Neuronal stem cell (in vitro differentiated cells): ENCODE data around the gene BICDL1.
A peak's percentile ranks its signal among the peaks of the same experiment; 100 is the strongest.

Source experiments
- DNase-seq: peaks from one replicate; pipeline ENCODE4 v3.0.0-alpha.2; 2013; ENCODE audit warnings: low spot score
- H2AFZ ChIP-seq: one replicate; pipeline ENCODE4 v1.6.1; 2013; ENCODE audit warnings: mild to moderate bottlenecking, low read length, inconsistent platforms
- H2AK5ac ChIP-seq: 2 replicates; pipeline ENCODE4 v1.6.1; 2013; ENCODE audit warnings: low read depth, mild to moderate bottlenecking, inconsistent platforms, low read length, moderate library complexity, mixed read lengths
- H2BK120ac ChIP-seq: 2 replicates; pipeline ENCODE4 v1.6.1; 2013; ENCODE audit warnings: low read depth, mild to moderate bottlenecking, inconsistent platforms, low read length, moderate library complexity, mixed read lengths
- H2BK12ac ChIP-seq: one replicate; pipeline ENCODE4 v1.6.1; 2013; ENCODE audit warnings: low read length, inconsistent platforms
- H2BK15ac ChIP-seq: 2 replicates; pipeline ENCODE4 v1.6.1; 2013; ENCODE audit warnings: mild to moderate bottlenecking, low read length, inconsistent platforms, mixed read lengths
- H2BK5ac ChIP-seq: one replicate; pipeline ENCODE4 v1.6.1; 2013; ENCODE audit warnings: inconsistent platforms, mild to moderate bottlenecking, low read length, moderate library complexity
- H3K14ac ChIP-seq: one replicate; pipeline ENCODE4 v1.6.1; 2013; ENCODE audit warnings: low read length, inconsistent platforms
- H3K18ac ChIP-seq: 2 replicates; pipeline ENCODE4 v1.6.1; 2013; ENCODE audit warnings: low read length, inconsistent platforms
- H3K23ac ChIP-seq: 2 replicates; pipeline ENCODE4 v1.6.1; 2013; ENCODE audit warnings: low read depth, mild to moderate bottlenecking, mixed read lengths, low read length, inconsistent platforms; ENCODE audit not compliant: poor library complexity
- H3K27ac ChIP-seq: replicated peaks from 3 replicates; pipeline ENCODE4 v1.5.1; 2013; ENCODE audit warnings: low read length, inconsistent platforms
- H3K27me3 ChIP-seq, 3 experiments: 2 replicates each; pipeline ENCODE4 v1.6.1; 2013; ENCODE audit warnings: low read length in 3 of 3, mild to moderate bottlenecking in 2 of 3, inconsistent platforms in 1 of 3, low read depth in 1 of 3, mixed read lengths in 1 of 3, moderate library complexity in 1 of 3; ENCODE audit not compliant: control insufficient read depth in 3 of 3, insufficient read depth in 3 of 3
- H3K36me3 ChIP-seq, 2 donors: replicated peaks in 1 of 2; 2 replicates each; pipeline ENCODE4 v1.6.1; 2013; ENCODE audit warnings: low read length in 2 of 2; ENCODE audit not compliant: control insufficient read depth in 2 of 2, insufficient read depth in 2 of 2
- H3K4ac ChIP-seq: 2 replicates; pipeline ENCODE4 v1.6.1; 2013; ENCODE audit warnings: inconsistent platforms, mild to moderate bottlenecking, low read length, moderate library complexity
- H3K4me1 ChIP-seq, 2 donors: 1 replicate in 1 of 2; 2 replicates in 1 of 2; pipeline ENCODE4 v1.6.1; 2013; ENCODE audit warnings: low read length in 2 of 2, low read depth in 1 of 2; ENCODE audit not compliant: control insufficient read depth in 2 of 2, insufficient read depth in 1 of 2
- H3K4me2 ChIP-seq: one replicate; pipeline ENCODE4 v1.6.1; 2013; ENCODE audit warnings: mild to moderate bottlenecking, low read length, inconsistent platforms; ENCODE audit not compliant: insufficient read depth, poor library complexity, severe bottlenecking
- H3K4me3 ChIP-seq, 2 donors: 2 replicates each; pipeline ENCODE4 v1.5.1; 2013; ENCODE audit warnings: low read length in 2 of 2, mild to moderate bottlenecking in 2 of 2, inconsistent platforms in 1 of 2, moderate library complexity in 1 of 2
- H3K79me1 ChIP-seq: one replicate; pipeline ENCODE4 v1.6.1; 2013; ENCODE audit warnings: low read depth, mild to moderate bottlenecking, inconsistent platforms, low read length, moderate library complexity
- H3K9ac ChIP-seq: one replicate; pipeline ENCODE4 v1.6.1; 2013; ENCODE audit warnings: mild to moderate bottlenecking, low read depth, low read length, inconsistent platforms; ENCODE audit not compliant: poor library complexity
- H3K9me3 ChIP-seq, 2 donors: replicated peaks in 1 of 2; 2 replicates each; pipeline versions ENCODE3 to v1.6.1; 2013; ENCODE audit warnings: low read length in 2 of 2, mild to moderate bottlenecking in 2 of 2, inconsistent platforms in 1 of 2, low read depth in 1 of 2, mixed read lengths in 1 of 2, moderate library complexity in 1 of 2; ENCODE audit not compliant: control insufficient read depth in 2 of 2, insufficient read depth in 1 of 2
- H4K8ac ChIP-seq: one replicate; pipeline ENCODE4 v1.6.1; 2013; ENCODE audit warnings: low read depth, mild to moderate bottlenecking, inconsistent platforms, low read length, moderate library complexity
- H4K91ac ChIP-seq: one replicate; pipeline ENCODE4 v1.6.1; 2013; ENCODE audit warnings: low read length, low read depth, mild to moderate bottlenecking, inconsistent platforms; ENCODE audit not compliant: poor library complexity
- WGBS, 2 donors: extraction: QIAGEN DNeasy Blood & Tissue Kit; methylation state at CpG; one replicate each; pipeline ENCODE4 v1.1.7; 2013; ENCODE audit warnings: missing lambda C conversion rate in 2 of 2, mixed read lengths in 1 of 2; ENCODE audit not compliant: insufficient read length in 2 of 2, insufficient replicate concordance in 1 of 2; ENCODE audit errors: extremely low coverage in 2 of 2; 5-methylcytosine and 5-hydroxymethylcytosine counted together

Gene BICDL1

GRCh38 chr12:120139958-120140357 is 150.9 kb downstream of the BICDL1 start:
- Histone ChIP-seq H2AFZ (no peak overlapping the region), H3K27ac (no peak overlapping the region), H2BK15ac (no peak overlapping the region), H2BK12ac (no peak overlapping the region), H3K36me3 (peaks cover 70 to 96% of the 10 kb centered on the region in 2 donors), H3K4me1 (no peaks in the 10 kb centered on the region), H3K4me2 (no peak overlapping the region), H3K79me1 (peaks cover 6% of the 10 kb centered on the region), H3K18ac (no peak overlapping the region), H3K27me3 (no peaks in the 10 kb centered on the region), H3K23ac (no peak overlapping the region), H4K91ac (no peak overlapping the region), H3K4ac (no peak overlapping the region), H2BK120ac (no peak overlapping the region), H3K9me3 (no peaks in the 10 kb centered on the region), H3K9ac (no peak overlapping the region), H3K4me3 (no peak overlapping the region), H2BK5ac (no peak overlapping the region), H2AK5ac (no peak overlapping the region), H4K8ac (no peak overlapping the region), H3K14ac (no peak overlapping the region)
- DNase-seq: no peak
- WGBS, 2 donors: no CpG with 5 or more reads among the region's 5 CpGs

GRCh38 chr12:120140603-120141002 is 151.6 kb downstream of the BICDL1 start:
- Histone ChIP-seq H2BK120ac (no peak overlapping the region), H3K79me1 (peaks cover 6% of the 10 kb centered on the region), H4K91ac (no peak overlapping the region), H3K4ac (no peak overlapping the region), H3K27me3 (no peaks in the 10 kb centered on the region), H3K4me1 (no peaks in the 10 kb centered on the region), H3K9me3 (peaks cover 0 to 2% of the 10 kb centered on the region in 2 donors), H3K23ac (no peak overlapping the region), H3K27ac (no peak overlapping the region), H2BK5ac (no peak overlapping the region), H2BK15ac (no peak overlapping the region), H3K4me3 (no peak overlapping the region), H2AK5ac (no peak overlapping the region), H3K14ac (no peak overlapping the region), H3K18ac (no peak overlapping the region), H3K36me3 (peaks cover 71 to 97% of the 10 kb centered on the region in 2 donors), H4K8ac (peak overlapping the region; percentile 86), H2AFZ (no peak overlapping the region), H2BK12ac (no peak overlapping the region), H3K9ac (no peak overlapping the region), H3K4me2 (no peak overlapping the region)
- no peak for DNase-seq
- no CpG with 5 or more reads among the region's 9 CpGs for WGBS, 2 donors

DNA sequence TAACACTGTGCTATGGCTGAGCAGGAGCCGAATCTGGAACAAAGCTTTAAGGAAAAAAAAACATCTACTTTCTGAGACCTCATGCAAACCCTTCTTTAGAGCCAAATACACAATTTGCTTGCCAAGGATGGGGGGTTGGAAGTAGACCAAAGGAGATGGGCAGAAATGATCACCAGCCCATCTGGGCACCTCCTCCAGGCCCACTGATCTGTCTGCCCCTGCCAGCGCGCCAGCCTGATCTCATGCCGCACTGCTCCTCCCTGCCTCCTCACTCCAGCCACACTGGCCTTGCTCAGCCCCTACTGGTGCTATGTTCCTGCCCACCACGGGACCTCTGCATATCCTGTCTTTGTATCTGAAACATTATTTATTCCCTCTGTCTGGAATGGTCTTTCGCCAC is 152.3 kb downstream of the BICDL1 start:
- no peak overlapping the region for H3K9ac ChIP-seq
- H3K14ac ChIP-seq: no peak overlapping the region
- no peak for DNase-seq
- no peak overlapping the region for H4K91ac ChIP-seq
- peaks cover 0 to 2% of the 10 kb centered on the region in 2 donors for H3K9me3 ChIP-seq
- no peak overlapping the region for H3K4ac ChIP-seq
- H3K36me3 ChIP-seq: peaks cover 67 to 98% of the 10 kb centered on the region in 2 donors
- H3K4me3 ChIP-seq: no peak overlapping the region
- H3K23ac ChIP-seq: no peak overlapping the region
- no peak overlapping the region for H2BK15ac ChIP-seq
- H3K79me1 ChIP-seq: peaks cover 6% of the 10 kb centered on the region
- H3K4me2 ChIP-seq: no peak overlapping the region
- no peak overlapping the region for H2BK12ac ChIP-seq
- no peak overlapping the region for H2AFZ ChIP-seq
- no peak overlapping the region for H3K18ac ChIP-seq
- no peak overlapping the region for H4K8ac ChIP-seq
- H3K27me3 ChIP-seq: no peaks in the 10 kb centered on the region
- H3K27ac ChIP-seq: no peak overlapping the region
- no CpG with 5 or more reads among the region's 6 CpGs for WGBS, 2 donors
- no peak overlapping the region for H2BK120ac ChIP-seq
- no peaks in the 10 kb centered on the region for H3K4me1 ChIP-seq
- H2AK5ac ChIP-seq: no peak overlapping the region
- H2BK5ac ChIP-seq: no peak overlapping the region

GRCh38 chr12:120142231-120142877 is 153.3 kb downstream of the BICDL1 start:
- whole genome bisulfite sequencing, 2 donors: no CpG with 5 or more reads among the region's 14 CpGs

More at GRCh38 chr12:120142231-120142877, 153.3 kb downstream of the BICDL1 start:
- Histone ChIP-seq H3K18ac (no peak overlapping the region), H2AFZ (no peak overlapping the region), H2BK5ac (no peak overlapping the region), H3K36me3 (peaks cover 62 to 98% of the 10 kb centered on the region in 2 donors), H3K9me3 (peaks cover 0 to 2% of the 10 kb centered on the region in 2 donors), H3K79me1 (peaks cover 6% of the 10 kb centered on the region), H4K91ac (no peak overlapping the region), H3K4me1 (no peaks in the 10 kb centered on the region), H2AK5ac (no peak overlapping the region), H3K27ac (no peak overlapping the region), H3K27me3 (no peaks in the 10 kb centered on the region), H3K4me2 (no peak overlapping the region), H3K4ac (no peak overlapping the region), H2BK15ac (no peak overlapping the region), H3K23ac (no peak overlapping the region), H3K14ac (no peak overlapping the region), H2BK12ac (no peak overlapping the region), H3K9ac (no peak overlapping the region), H4K8ac (peak overlapping the region; percentile 1), H3K4me3 (no peak overlapping the region), H2BK120ac (no peak overlapping the region)
- no peak for DNase-seq
